Testis (tissue), 2 donors: ENCODE measurements around the gene PLBD2.

Experiments used
- POLR2A ChIP-seq: fragments of 450-650 bp; IDR thresholded peaks from one replicate; pipeline ENCODE4 v1.6.1; 2017; ENCODE audit warnings: antibody characterized with exemption, mild to moderate bottlenecking, moderate library complexity
- TF ChIP-seq, protein P1 (sequence below), 3 experiments: fragments of 450-650 bp in 2 of 3; fragments of 200-600 bp in 1 of 3; sonication (generic) in 1 of 3; IDR thresholded peaks; one replicate each; pipeline ENCODE4 v1.5.1; 2016 to 2019; ENCODE audit warnings: antibody characterized with exemption in 3 of 3, mild to moderate bottlenecking in 2 of 3, moderate library complexity in 1 of 3

- TF ChIP-seq, protein P1, sequence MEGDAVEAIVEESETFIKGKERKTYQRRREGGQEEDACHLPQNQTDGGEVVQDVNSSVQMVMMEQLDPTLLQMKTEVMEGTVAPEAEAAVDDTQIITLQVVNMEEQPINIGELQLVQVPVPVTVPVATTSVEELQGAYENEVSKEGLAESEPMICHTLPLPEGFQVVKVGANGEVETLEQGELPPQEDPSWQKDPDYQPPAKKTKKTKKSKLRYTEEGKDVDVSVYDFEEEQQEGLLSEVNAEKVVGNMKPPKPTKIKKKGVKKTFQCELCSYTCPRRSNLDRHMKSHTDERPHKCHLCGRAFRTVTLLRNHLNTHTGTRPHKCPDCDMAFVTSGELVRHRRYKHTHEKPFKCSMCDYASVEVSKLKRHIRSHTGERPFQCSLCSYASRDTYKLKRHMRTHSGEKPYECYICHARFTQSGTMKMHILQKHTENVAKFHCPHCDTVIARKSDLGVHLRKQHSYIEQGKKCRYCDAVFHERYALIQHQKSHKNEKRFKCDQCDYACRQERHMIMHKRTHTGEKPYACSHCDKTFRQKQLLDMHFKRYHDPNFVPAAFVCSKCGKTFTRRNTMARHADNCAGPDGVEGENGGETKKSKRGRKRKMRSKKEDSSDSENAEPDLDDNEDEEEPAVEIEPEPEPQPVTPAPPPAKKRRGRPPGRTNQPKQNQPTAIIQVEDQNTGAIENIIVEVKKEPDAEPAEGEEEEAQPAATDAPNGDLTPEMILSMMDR (IDR thresholded peaks at IDR 0.05) = no peak
- TF ChIP-seq POLR2A = no peak
These were observed 8.4 kb downstream of the PLBD2 start for GRCh38 chr12:113366827-113367226.
